Measurements from ENCODE around the gene DNMT1.

DNA sequence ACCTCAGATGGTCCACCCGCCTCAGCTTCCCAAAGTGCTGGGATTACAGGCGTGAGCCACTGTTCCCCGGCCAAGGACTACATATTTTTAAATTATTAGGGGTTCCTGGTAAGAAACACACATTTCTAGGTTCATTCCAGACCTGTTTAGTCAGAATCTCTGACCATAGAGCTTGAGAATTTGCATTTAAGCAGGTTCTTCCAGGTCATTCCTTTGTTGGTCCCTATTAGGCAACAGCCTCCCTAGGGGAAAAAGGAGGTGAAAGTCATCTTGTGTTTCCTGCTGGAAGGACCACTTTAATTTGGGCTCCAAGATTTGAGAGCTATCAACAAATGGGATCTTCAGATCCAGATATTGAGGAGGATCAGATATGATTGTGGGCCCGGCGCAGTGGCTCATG is 20.0 kb upstream of the DNMT1 start:
- TF ChIP-seq, protein P1, sequence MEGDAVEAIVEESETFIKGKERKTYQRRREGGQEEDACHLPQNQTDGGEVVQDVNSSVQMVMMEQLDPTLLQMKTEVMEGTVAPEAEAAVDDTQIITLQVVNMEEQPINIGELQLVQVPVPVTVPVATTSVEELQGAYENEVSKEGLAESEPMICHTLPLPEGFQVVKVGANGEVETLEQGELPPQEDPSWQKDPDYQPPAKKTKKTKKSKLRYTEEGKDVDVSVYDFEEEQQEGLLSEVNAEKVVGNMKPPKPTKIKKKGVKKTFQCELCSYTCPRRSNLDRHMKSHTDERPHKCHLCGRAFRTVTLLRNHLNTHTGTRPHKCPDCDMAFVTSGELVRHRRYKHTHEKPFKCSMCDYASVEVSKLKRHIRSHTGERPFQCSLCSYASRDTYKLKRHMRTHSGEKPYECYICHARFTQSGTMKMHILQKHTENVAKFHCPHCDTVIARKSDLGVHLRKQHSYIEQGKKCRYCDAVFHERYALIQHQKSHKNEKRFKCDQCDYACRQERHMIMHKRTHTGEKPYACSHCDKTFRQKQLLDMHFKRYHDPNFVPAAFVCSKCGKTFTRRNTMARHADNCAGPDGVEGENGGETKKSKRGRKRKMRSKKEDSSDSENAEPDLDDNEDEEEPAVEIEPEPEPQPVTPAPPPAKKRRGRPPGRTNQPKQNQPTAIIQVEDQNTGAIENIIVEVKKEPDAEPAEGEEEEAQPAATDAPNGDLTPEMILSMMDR (conservative IDR thresholded peaks at IDR 0.05; ENCODE audit: low read depth, low read length), result no peak
- TF ChIP-seq EZH2 (IDR thresholded peaks at IDR 0.05; ENCODE audit: borderline replicate concordance, low read depth, low read length, poor library complexity, severe bottlenecking), result no peak

Measured in A673 (cell line).